HFF-Myc (cell line): ENCODE results near the gene HPS1.

ENCODE experiments used
- DNase-seq: peaks from one replicate; pipeline ENCODE4 v3.0.0-alpha.2; 2011; ENCODE audit warnings: low read depth; ENCODE audit errors: extremely low read depth
- H3K4me3 ChIP-seq: replicated peaks from 2 replicates; pipeline ENCODE4 v1.5.1; 2011; ENCODE audit warnings: low read depth, mild to moderate bottlenecking, control low read depth, low read length
- CTCF ChIP-seq: IDR thresholded peaks from 2 replicates; pipeline ENCODE4 v1.5.1; 2012; ENCODE audit warnings: mild to moderate bottlenecking, low read depth, low read length, control low read depth; ENCODE audit errors: missing control alignments

HPS1 gene

GRCh38 chr10:98446661-98447221 is at the start of gene HPS1:
Gene HPS1 (minus strand): TSS chr10:98446935. CDS start chr10:98443240, 3,695 bp downstream.
- H3K4me3 ChIP-seq, result peak within 1 kb of the TSS; percentile 69
- no peak for DNase-seq
- no peak for TF ChIP-seq CTCF

GRCh38 chr10:98492763-98493162 is 46.0 kb upstream of the HPS1 start:
- no peak for DNase-seq
- no peak for TF ChIP-seq CTCF
- H3K4me3 ChIP-seq, result no peak overlapping the region

GRCh38 chr10:98489561-98490481 is 43.1 kb upstream of the HPS1 start:
- H3K4me3 ChIP-seq, result no peak overlapping the region
- no peak for TF ChIP-seq CTCF
- no peak for DNase-seq

GRCh38 chr10:98488669-98489430 is 42.1 kb upstream of the HPS1 start:
- H3K4me3 ChIP-seq, result no peak overlapping the region
- no peak for TF ChIP-seq CTCF
- no peak for DNase-seq

- no peak for DNase-seq
- H3K4me3 ChIP-seq, result no peak overlapping the region
- no peak for TF ChIP-seq CTCF
Observed at GRCh38 chr10:98487649-98488048, 40.9 kb upstream of the HPS1 start.

- DNase-seq, result peak; percentile 63
- no peak for TF ChIP-seq CTCF
- H3K4me3 ChIP-seq, result no peak overlapping the region
Observed at GRCh38 chr10:98486421-98486820, 39.7 kb upstream of the HPS1 start.
